ENCODE measurements around the gene DBET.
"Not testable (repeated sequence)": the region's sequence is repeated elsewhere in the genome, so short reads cannot be mapped to it uniquely, and the experiment has no call there.

The DBET gene

DNA sequence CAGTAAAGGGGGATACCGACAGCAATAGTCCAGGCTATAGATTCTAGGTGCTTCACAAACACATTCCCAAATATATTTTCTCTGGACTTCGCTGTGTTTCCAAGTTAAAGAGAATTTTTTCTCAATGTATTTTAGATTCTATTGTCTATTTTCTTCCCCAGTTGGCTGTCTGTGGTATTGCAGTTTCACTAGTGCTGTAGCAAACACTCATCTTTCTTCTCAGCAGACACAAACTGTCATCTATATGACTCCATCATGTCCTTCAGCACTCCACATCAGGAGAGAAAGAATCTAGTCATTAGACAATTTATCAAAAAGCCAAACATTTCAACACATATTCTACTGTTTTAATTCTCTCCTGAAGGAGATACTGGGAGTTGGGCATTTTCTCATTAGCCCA lies at the start of gene DBET:
TSS of gene DBET (plus strand) at position 161 of the 400 bp plus-strand sequence.
- DNase-seq (ENCODE audit: low read depth in 2 of 2): not testable (repeated sequence)

DNA sequence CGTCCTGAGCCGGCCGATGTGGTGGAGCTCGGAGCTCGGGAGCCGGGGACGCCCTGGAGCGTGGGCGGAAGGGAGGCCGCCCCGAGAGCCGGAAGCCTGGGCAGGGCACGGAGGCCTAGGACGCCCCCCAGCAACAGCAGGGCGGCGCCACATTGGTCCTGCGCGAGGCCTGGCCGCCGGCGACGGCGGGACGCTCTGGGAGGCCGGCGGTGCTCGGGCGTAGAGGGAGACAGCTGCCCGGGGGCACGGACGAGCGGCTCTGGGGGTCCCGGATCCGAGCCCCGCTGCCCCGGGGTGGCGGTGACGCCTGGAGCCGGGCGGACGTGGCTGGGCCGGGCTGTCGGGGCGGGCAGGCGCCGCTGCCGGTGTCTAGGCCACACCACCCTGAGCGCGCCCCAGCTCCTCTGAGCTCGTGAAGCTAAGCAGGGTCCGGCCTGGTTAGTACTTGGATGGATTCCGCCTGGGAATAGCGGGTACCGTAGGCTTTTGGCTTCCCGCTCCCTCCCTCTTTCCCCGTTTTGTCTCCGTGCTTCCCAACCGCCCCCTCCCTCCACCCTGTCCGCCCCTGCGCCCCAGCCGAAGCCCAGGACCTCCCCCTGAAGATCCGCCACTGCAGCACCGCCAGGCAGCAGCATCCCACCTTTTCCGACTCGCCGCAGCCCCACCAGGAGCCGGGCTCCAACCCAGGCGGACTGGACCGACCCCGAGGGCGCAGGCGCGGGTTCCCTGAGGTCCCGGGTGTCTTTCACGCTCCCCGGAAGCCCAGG lies 49.3 kb upstream of the DBET start:
- DNase-seq (ENCODE audit: low read depth in 2 of 2): no peak

DNA sequence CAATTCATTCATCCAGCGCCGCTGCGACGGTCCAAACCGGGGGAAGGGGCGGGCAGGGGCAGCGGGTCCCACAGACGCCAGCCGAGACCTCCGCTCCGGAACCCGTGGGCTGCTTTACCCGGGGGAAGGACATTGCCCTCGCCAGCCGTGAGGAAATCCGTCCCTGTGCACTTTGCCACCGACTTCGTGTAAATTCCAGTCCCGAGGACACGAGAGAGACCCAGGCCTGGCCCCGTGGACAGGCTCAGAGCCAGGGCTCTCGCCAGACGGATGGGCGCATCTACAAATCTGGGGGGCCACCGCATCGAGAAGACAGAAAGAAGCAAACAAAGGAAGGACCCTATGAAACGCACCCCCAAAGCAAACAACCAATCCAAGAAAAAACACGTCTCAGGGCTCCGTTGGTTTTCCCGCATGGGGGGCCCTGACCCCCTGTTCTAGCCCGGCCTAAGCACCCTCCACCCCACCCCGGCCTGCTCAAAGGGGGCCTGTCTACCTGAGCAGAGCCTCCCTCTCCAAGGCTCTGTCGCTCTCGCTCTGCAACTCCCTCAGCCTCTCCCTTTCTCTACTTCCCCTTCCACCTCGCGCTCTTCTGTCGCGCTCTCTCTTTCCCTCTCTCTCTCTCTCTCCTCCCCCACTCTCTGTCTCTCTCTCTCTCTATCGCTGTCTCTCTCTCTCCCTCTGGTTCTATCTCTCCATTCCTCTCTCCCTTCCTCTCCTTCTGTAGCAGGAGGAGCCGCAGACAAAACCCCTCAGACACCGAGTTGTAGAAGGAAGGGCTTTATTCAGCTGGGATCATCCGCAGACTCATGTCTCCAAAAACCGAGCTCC lies 48.5 kb upstream of the DBET start:
- no peak for DNase-seq (ENCODE audit: low read depth in 2 of 2)

DNA sequence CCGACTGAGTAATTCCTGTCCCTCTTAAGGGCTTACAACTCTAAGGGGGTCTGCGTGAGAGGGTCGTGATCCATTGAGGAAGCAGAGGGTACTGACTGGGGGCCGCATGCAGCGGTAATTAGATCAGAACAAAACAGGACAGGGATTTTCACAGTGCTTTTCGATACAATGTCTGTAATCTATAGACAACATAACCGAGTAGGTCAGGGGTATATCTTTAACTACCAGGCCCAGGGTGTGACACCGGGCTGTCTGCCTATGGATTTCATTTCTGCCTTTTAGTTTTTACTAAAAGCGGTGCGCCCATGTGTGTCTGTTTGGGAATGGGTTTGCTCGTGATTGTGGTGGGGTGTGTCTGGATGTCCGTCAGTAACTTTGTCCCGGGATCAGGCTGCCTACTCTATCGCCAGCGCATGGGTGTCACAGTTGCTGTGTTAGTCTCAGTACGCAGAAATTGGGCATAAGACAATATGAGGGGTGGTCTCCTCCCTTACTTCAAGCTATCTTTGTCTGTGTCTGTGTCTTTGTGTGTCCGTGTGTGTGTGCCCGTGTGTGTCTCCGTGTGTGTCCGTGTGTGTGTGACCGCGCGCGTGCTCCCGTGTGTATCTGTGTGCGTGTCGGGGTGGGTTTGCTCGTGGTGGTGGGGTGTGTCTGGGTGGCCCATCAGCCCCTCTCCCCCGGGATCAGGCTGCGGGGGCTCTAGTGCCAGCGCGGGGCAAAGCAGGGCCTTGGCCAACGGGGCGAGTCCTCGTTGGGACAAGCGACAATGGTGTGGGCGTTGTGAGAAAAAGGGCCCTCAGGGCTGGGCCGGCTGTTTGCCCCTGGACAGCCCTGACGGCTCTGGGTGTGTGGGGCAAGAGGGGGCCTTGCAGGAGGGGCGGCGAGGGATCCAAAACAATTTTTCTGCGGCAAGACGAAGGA lies 47.7 kb upstream of the DBET start:
- no peak for DNase-seq (ENCODE audit: low read depth in 2 of 2)

DNA sequence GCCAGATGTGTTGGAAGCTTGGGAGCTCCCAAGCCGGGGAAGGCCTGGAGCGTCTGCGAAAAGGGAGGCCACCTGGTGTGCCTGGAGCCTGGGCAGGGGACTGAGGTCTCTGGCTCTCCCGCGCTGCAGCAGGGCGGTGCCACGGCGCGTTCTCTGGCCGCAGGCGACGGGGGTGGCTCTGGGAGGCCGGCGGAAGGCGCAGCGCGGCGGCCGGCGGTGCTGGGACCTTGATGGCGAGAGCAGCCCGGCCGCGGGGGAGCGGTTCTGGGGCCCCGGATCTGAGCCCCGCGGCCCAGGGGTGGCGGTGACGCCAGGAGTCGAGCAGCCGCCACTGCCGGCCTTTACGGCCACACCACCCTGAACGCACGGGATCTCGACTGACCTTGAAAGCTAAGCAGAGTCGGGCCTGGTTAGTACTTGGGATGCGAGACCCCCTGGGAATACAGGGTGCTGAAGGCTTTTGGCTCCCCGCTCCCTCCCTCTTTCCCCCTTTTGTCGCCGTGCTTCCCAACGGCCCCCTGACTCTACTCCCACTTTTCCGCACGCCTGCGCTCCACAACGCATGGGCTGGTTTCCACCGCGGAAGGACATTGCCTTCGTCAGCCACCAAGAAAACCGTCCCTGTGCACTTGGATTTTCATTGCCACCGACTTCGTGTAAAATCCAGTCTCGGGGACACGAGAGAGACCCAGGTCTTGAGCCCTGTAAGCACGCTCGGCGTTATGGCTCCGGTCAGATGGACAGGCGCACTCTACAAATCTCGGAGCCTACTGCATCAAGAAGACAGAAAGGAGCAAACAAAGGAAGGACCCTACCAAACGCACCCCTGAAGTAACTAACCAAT lies 46.7 kb upstream of the DBET start:
- DNase-seq (ENCODE audit: low read depth in 2 of 2): no peak

DNA sequence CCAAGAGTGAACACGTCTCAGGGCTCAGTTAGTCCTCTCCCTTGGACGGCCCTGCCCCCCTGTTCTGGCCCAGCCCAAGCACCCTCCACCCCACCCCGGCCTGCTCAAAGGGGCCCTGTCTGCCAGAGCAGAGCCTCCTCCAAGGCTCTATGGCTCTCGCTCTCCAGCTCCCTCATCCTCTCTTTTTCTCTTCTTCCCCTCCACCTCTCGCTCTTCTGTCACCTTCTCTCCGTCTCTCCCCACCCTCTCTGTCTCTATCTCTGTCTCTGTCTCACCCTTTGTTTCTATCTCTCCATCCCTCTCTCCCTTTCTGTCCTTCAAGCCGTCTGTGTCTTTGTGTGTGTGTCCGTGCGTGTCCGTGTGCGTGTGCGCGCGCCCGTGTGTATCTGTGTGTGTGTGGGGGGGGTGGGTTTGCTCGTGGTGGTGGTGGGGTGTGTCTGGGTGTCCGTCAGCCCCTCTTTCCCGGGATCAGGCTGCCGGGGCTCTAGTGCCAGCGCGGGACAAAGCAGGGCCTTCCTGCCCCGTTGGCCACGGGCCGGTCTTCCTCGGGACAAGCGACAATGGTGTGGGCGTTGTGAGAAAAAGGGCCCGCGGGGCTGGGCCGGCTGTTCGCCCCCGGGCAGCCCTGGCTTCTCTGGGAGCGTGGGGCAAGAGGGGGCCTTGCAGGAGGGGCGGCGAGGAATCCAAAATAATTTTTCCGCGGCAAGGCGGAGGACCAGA lies 45.9 kb upstream of the DBET start:
- DNase-seq (ENCODE audit: low read depth in 2 of 2): no peak

DNA sequence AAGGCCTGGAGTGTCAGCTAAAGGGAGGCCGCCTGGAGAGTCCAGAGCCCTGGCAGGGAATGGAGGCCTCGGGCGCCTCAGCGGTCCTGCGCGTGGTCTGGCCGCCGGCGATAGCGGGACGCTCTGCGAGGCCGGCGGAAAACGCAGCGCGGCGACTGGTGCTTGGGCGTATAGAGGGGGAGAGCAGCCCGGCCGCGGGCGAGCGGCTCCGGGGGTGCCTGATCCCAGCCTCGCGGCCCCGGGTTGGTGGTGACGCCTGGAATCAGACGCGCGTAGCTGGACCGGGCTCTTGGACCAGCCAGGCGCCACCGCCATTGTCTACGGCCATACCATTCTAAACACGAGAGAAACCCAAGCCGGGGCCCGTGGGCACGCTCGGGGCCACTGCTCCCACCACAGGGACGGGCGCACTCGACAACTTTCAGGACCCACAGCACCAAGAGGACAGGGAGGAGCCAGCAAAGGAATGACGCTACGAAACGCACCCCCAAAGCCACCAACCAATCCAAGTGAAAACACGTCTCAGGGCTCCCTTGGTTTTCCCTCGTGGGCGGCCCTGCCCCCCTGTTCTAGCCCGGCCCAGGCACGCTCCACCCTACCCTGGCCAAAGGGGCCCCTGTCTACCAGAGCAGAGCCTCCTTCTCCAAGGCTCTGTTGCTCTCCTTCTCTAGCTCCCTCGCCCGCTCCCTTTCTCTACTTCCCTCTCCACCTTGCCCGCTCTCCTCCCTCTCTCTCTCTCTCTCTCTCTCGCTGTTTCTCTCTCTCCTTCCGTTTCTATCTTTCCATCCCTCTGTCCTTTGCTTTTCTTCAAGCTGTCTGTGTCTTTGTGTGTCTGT lies 45.1 kb upstream of the DBET start:
- no peak for DNase-seq (ENCODE audit: low read depth in 2 of 2)

DNA sequence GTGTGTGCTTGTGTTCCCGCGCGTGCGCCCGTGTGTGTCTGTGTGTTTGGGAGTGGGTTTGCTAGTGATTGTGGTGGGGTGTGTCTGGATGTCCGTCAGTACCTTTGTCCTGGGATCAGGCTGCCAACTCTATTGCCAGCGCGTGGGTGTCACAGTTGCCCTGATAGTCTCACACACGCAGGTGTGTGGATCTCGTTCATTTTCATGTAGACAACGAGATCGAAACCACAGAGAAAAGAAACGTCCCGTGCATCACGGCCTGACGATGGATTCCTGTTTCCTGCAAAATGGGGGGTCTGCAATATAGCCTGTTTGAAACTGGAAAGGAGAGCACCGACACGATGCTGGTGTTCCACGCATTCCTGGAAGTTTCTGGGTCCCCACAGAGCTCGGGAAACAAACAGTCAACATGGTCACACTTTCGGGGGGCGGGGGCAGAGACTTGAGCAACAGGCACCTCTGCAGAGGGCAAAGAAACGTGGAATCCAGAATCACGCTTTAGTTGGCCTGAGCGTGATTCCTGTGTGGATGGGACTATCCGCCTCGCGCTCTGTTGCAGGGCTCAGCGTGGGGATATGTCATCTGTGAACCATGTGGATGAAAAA lies 44.3 kb upstream of the DBET start:
- DNase-seq (ENCODE audit: low read depth in 2 of 2): not testable (repeated sequence)

DNA sequence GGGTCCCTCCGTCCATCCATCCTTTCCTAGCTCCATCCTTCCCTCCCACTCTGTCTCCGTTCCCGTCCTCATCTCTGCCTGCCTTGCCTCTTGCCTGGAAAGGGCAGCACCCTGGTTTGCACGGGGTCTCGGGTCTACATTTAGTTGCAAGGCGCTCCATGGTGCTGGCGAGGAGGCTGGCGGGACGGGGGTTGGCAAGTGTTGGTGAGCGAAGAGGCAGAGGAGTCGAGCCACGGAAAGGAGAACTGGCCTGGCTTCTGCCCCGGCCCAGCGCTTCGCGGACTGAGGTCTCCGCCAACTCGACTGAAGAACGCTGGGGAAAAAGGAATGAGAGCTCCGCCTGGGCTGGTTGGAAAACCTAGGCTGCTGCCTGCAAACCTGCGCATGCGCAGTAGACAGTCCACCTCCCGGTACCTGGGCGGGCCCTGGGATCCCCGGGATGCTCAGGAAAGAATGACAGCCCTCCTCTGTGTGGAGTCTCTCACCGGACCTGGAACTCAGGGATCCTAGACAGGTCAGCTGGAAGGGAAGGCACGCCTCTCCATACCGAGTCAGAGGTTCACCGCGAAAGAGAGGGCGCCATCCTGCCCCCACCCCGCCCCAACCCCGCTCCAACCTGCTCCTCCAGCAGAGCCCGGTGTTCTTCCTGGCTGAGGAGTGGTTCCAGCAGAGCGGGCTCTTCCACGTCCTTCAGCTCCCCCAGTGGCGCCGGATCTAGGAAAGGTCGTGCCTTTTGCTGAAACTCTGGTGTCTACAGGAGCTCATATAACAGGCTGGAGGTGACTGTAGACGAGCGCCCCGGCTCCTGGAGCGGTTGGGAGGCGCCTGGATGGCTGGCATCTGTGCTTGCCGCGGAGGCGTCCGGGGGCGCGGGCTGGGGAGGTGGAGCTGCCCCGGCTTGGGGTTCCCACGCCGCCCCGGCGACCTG lies 43.2 kb upstream of the DBET start:
- DNase-seq (ENCODE audit: low read depth in 2 of 2): no peak

DNA sequence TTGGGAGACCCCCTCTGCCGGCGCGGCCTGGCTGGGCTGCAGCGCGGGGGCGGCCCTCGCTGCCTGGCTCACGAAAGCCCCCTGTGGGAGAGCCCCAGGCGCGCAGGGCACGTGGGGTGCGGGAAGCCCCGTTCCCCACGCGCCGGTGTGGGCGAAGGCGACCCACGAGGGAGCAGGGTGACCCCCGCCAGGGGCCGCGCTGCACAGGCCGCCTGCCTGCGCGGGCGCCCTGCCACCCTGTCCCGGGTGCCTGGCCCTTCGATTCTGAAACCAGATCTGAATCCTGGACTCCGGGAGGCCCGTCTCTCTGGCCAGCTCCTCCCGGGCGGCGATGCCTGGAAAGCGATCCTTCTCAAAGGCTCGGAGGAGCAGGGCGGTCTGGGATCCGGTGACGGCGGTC lies 42.3 kb upstream of the DBET start:
- DNase-seq (ENCODE audit: low read depth in 2 of 2): not testable (repeated sequence)

DNA sequence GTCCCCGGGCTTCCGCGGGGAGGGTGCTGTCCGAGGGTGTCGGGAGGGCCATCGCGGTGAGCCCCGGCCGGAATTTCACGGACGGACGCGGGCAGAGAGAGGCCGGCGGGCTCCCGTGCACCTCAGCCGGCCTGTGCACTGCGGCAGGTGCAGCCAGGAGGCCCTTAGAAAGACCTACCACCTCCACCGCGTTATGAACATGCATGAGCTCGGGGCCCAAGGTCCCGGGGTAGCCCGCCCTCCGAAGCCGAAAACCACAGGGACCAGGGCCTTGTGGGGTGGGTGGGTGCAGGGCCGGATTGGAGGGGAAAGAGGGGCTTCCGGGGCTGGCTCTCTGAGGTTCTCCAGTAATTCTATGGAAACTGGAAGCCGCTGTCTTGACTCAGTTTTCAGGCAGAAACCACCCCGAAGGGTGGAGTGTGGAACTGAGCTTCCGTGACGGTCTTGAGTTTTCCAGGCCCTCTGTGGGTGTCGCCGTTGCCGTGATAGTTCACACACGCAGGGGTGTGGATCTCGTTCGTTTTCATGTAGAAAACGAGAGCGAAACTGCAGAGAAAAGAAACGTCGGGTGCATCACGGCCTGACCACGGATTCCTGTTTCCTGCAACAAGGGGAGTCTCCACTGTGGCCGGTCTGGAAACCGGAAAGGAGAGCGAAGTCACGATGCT lies 41.6 kb upstream of the DBET start:
- not testable (repeated sequence) for DNase-seq (ENCODE audit: low read depth in 2 of 2)

DNA sequence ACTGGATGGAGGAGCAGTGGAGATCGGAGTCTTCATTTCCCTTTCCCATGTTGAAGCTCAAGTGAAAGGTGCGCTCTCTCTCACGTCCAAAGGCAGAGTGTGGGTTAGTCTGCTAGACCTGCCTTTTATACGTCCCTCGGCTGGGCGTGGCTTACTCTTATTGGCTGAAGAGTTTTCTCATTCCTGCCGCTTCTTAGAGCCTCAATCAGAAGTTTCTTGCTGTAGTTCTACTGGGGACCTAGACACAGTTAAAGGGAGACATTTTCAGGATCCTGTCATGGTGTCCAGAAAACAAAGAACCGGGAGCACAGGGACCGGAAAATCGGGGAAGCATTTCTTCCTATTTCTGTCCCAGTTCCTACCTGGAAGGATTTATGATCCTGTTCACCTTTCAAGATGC lies 37.1 kb upstream of the DBET start, which contains the start of gene FRG2:
TSS of gene FRG2 (minus strand) at position 101 of the 400 bp plus-strand sequence. CDS start at position 49, 52 bp downstream.
- DNase-seq (ENCODE audit: low read depth in 2 of 2): not testable (repeated sequence)

DNA sequence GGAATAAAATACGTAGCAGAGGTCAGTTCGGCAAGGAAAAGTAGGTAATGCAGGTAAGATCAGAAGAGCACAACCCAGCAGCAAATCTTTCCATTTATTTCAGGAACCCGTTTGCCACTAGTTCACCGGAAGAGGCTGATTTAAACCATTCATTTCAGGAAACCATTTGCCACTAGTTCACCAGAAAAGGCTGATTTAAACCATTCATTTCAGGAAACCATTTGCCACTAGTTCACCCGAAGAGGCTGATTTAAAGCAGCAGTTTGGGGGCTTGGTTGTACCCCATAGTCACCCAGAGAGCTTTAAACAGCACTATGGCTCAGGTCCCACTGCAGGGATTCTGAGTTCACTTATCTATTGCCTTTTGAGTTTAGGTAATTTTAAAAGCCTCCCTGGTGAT lies 33.0 kb upstream of the DBET start:
- not testable (repeated sequence) for DNase-seq (ENCODE audit: low read depth in 2 of 2)

DNA sequence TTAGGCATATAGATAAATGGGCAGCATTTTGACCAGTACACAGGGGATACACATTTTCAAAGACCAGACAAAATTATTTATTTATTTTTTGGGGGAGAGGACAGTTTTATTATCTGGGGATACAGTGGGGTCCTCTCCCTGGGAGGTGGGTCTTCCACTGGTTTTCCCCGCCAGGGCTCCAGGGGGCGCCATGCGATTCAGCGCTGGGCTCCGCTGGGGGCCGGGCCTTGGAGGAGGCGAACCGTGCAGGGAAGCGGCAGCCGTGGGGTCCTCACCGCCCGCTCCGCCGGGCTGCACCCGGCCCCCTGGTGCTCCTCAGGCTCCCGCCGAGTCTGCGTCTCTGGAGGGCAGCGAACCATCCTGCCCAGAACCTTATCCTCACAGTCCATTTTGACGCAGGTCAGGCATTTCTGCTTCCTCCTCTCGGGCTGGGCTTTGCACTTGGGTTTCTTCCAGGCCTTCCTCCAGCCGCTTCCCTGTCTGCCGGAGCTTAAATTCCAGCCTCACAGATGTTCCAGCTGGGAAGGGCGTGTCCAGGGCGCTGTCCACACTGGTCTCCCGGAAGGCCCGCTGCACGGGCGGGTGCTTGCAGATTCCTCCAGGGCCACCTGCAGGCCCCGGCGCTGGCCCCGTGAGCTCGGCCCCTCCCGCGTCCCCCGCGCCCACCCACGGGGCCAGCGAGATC lies 26.5 kb upstream of the DBET start:
- DNase-seq (ENCODE audit: low read depth in 2 of 2): not testable (repeated sequence)

DNA sequence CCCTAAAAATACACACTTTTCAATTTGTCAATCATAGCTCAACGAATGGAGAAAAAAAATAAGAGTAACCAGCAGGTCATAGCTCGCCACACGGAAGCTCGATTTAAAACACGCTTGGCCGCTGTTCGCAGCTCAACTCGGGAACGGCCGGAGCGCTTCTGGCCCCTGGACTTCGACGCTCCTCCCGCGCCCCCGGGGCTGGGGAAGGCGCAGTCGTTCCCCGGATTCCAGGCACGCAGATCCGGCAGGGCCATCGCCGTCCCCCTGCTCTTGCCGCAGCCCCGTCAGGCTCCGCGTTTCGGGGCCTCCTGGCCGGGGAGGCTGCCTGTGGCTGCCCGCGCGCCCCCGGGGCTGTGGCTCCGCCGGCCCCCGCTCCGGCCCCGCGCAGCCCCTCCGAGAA lies 23.4 kb upstream of the DBET start:
- not testable (repeated sequence) for DNase-seq (ENCODE audit: low read depth in 2 of 2)

DNA sequence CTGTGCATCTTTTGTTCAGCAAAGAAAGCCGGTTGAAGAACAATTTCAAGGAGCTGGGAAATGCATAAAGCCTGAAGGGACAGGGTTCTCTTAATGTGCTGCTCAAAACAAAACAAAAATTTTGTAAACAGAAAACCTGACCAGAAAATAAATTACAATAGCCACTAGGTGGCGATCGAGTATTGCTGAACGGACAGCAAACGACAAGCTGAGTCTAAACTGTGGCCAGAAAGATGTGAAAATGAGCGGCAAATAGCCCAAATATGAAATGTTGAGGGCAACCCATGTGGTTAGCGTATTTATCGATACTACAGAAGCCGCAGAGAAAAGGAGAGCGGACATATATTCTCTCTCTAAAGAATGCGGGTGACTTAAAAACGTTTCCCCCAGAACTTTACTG lies 16.7 kb upstream of the DBET start:
- not testable (repeated sequence) for DNase-seq (ENCODE audit: low read depth in 2 of 2)

Measured in activated CD8-positive, alpha-beta memory T cell treated with anti-CD3 and anti-CD28 coated beads for 4 hours (primary cell).